Measurements from ENCODE around the gene TP53TG3C.
"Not testable (repeated sequence)": the region's sequence is repeated elsewhere in the genome, so short reads cannot be mapped to it uniquely, and the experiment has no call there.

Gene TP53TG3C

GRCh38 chr16:33193926-33194325 is at the start of gene TP53TG3C:
TP53TG3C (plus strand) TSS chr16:33194226; CDS start chr16:33194294, 68 bp downstream.
- not testable (repeated sequence) for DNase-seq
